ENCODE data around the gene CTNNA1. TPM values are rescaled to one million over a fixed set of nuclear protein-coding genes. Genes with fewer than 3 reads are reported as not detected.

The CTNNA1 gene
- total RNA-seq, 2 donors from 2014 or later: 107 to 140 TPM

GRCh38 chr5:138942066-138942465 lies 188.8 kb downstream of the CTNNA1 start:
- TF ChIP-seq CTCF (IDR thresholded peaks at IDR 0.05): no peak
- TF ChIP-seq POLR2A (IDR thresholded peaks at IDR 0.05): no peak
- DNase-seq (peak in 1 of 4 donors; percentile 3), ATAC-seq (no peak)
- Histone ChIP-seq H3K27me3 (no peaks in the 10 kb centered on the region), H3K36me3 (replicated peaks in 1 of 2; ENCODE audit: insufficient read depth in 1 of 2, low read depth in 2 of 2) (no peaks in the 10 kb centered on the region), H3K4me3 (no peak overlapping the region), H3K4me1 (peaks cover 11% of the 10 kb centered on the region), H3K9me3 (no peaks in the 10 kb centered on the region), H3K27ac (no peak overlapping the region)
- intact Hi-C loops (cut with DNase I): no loop called here
- WGBS, 2 donors: 88 to 90% methylated on average over 2 of the region's 2 CpGs

DNA sequence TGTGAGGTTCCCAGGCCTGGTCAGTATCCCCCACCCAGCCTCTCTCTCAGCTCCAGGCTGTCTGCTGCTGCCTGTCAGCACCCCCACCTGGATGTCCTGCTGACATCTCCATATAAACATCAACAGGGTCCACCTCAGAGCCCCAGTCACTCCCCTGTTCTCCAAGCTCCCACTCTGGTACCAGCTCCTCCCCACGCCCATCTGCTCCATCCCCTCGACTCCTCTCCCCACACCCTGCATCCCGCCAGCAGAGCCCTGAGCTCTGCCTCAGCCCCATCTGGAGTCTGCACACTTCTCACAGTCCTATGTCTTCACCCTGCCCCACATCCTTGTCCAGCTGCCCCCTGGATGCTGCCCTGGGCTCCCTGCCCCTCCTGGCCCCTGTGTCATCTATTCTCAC lies 189.6 kb downstream of the CTNNA1 start:
- H3K36me3 ChIP-seq (replicated peaks in 1 of 2; ENCODE audit: insufficient read depth in 1 of 2, low read depth in 2 of 2): no peaks in the 10 kb centered on the region
- H3K4me1 ChIP-seq: peaks cover 19% of the 10 kb centered on the region
- ATAC-seq (no peak), DNase-seq (peak in 1 of 4 donors; percentile 3)
- no peaks in the 10 kb centered on the region for H3K9me3 ChIP-seq
- WGBS, 2 donors: 88 to 100% methylated on average over 3 of the region's 3 CpGs
- no peaks in the 10 kb centered on the region for H3K27me3 ChIP-seq
- no peak overlapping the region for H3K27ac ChIP-seq
- H3K4me3 ChIP-seq: no peak overlapping the region
- TF ChIP-seq CTCF (IDR thresholded peaks at IDR 0.05): no peak
- intact Hi-C loops (cut with DNase I): no loop called here

DNA sequence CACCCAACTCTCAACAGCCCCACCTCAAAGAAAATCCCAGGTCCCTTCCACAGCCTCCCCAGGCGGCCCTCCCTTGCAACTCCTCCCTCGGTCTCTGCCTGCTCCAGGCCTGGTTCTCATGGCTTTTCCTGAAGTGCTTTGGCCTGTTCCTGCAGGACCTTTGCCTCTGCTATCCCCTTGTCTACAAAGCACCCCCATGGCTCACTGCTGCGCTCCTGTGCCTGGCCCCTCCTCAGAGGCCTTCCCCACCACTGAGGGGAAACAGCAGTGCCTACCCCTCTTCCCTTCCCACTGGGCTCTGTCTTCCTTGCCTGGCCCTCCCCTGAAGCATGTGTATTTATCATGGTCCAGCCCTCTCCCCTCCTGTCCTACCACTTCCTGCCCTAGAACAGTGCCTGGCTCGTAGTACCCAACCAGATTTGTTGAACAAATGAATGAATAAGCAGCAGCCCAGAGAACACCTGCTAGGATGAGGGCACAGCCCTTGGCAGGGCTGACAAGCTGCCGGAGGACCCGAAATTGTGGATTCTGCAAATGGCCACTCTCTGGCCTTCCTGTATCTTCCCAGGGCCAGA lies 190.5 kb downstream of the CTNNA1 start:
- peaks cover 27% of the 10 kb centered on the region for H3K4me1 ChIP-seq
- intact Hi-C loops (cut with DNase I): no loop called here

GRCh38 chr5:138944527-138945322 lies 191.5 kb downstream of the CTNNA1 start:
- Histone ChIP-seq H3K27me3 (no peaks in the 10 kb centered on the region), H3K36me3 (replicated peaks in 1 of 2; ENCODE audit: insufficient read depth in 1 of 2, low read depth in 2 of 2) (no peaks in the 10 kb centered on the region), H3K4me1 (peaks cover 38% of the 10 kb centered on the region), H3K27ac (no peak overlapping the region), H3K9me3 (no peaks in the 10 kb centered on the region), H3K4me3 (no peak overlapping the region)
- 86 to 92% methylated on average over 23 of the region's 23 CpGs for WGBS, 2 donors
- no peak for TF ChIP-seq POLR2A (IDR thresholded peaks at IDR 0.05)
- no peak for TF ChIP-seq CTCF (IDR thresholded peaks at IDR 0.05)
- intact Hi-C loops (cut with DNase I): no loop called here
- no peak for ATAC-seq
- peak in 1 of 4 donors; percentile 6 for DNase-seq

More for the DNA sequence above, 190.5 kb downstream of the CTNNA1 start:
- no peaks in the 10 kb centered on the region for H3K27me3 ChIP-seq
- WGBS, 2 donors: 91 to 92% methylated on average over 6 of the region's 6 CpGs
- ATAC-seq (no peak), DNase-seq (peak in 1 of 4 donors; percentile 2)
- no peak overlapping the region for H3K4me3 ChIP-seq
- no peaks in the 10 kb centered on the region for H3K9me3 ChIP-seq
- TF ChIP-seq CTCF (IDR thresholded peaks at IDR 0.05): no peak
- TF ChIP-seq POLR2A (IDR thresholded peaks at IDR 0.05): no peak
- no peak overlapping the region for H3K27ac ChIP-seq
- no peaks in the 10 kb centered on the region for H3K36me3 ChIP-seq (replicated peaks in 1 of 2; ENCODE audit: insufficient read depth in 1 of 2, low read depth in 2 of 2)

All from body of pancreas (tissue), 4 donors.